Right lobe of liver (tissue), 4 donors: ENCODE data around the gene NPM1.
"Not testable (repeated sequence)": the region's sequence is repeated elsewhere in the genome, so short reads cannot be mapped to it uniquely, and the experiment has no call there.

Experiments
- CTCF ChIP-seq, 4 donors: fragments of 200-600 bp in 3 of 4; fragments of 450-650 bp in 1 of 4; IDR thresholded peaks; one replicate each; pipeline versions ENCODE4 v1.5.1 to v1.8.0; 2016 to 2022; ENCODE audit warnings: antibody characterized with exemption in 4 of 4, mild to moderate bottlenecking in 2 of 4
- POLR2A ChIP-seq: fragments of 450-650 bp; IDR thresholded peaks from one replicate; pipeline ENCODE4 v1.6.1; 2017; ENCODE audit warnings: antibody characterized with exemption, mild to moderate bottlenecking
- donor health status: DM: no; HTN: no; CAD: no.
- donor health status: DM: no; HTN: no; CAD: no.
- donor health status: DM: no; HTN: yes; CAD: no.

DNA sequence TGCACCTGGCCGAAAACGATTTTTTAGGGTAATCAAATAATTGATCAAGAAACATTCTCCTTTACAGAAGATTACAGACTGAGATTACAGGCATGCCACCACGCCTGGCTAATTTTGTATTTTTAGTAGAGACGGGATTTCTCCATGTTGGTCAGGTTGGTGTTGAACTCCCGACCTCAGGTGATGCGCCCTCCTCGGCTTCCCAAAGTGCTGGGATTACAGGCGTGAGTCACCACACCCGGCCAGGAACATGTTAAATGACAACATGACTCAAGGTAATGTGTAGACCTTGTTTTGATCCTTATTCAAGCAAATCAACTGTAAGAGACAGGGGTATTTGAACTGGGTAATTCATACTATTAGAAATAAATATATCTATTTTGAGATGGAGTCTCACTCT is 3.2 kb upstream of the NPM1 start:
- not testable (repeated sequence) for TF ChIP-seq CTCF (IDR thresholded peaks at IDR 0.05); POLR2A
